Left lung (tissue), 10 donors: Measurements from ENCODE around the gene RAC2. TPM values are rescaled to one million over a fixed set of nuclear protein-coding genes. Genes with fewer than 3 reads are reported as not detected.
A peak's percentile ranks its signal among the peaks of the same experiment; 100 is the strongest.

Experiments used
- ATAC-seq: fragments of 200-7000 bp; cut with Tn5 transposase; one replicate; pipeline ENCODE4 v1.9.1; 2020; ENCODE audit warnings: moderate library complexity
- DNase-seq, 4 donors: peaks; one replicate each; pipeline ENCODE4 v3.0.0-alpha.2; 2013 to 2020
- H3K27ac ChIP-seq, 2 donors: fragments of 200-600 bp; sonication (generic) in 1 of 2; one replicate each; pipeline versions ENCODE4 v1.5.0 to v1.8.0; 2020 to 2021
- H3K27me3 ChIP-seq, 2 donors: fragments of 200-600 bp; sonication (generic) in 1 of 2; one replicate each; pipeline versions ENCODE4 v1.5.0 to v1.8.0; 2020 to 2021
- H3K36me3 ChIP-seq, 2 donors: fragments of 200-600 bp; sonication (generic) in 1 of 2; one replicate each; pipeline versions ENCODE4 v1.5.0 to v1.8.0; 2020 to 2021
- H3K4me1 ChIP-seq, 2 donors: fragments of 200-600 bp; one replicate each; pipeline ENCODE4 v1.8.0; 2021
- H3K4me3 ChIP-seq, 2 donors: fragments of 200-600 bp; sonication (generic) in 1 of 2; one replicate each; pipeline versions ENCODE4 v1.5.0 to v1.8.0; 2020 to 2021; ENCODE audit warnings: mild to moderate bottlenecking in 1 of 2
- H3K9me3 ChIP-seq, 2 donors: fragments of 200-600 bp; sonication (generic) in 1 of 2; one replicate each; pipeline versions ENCODE4 v1.5.0 to v1.8.0; 2020 to 2021
- CTCF ChIP-seq, 2 donors: fragments of 200-600 bp; sonication (generic) in 1 of 2; IDR thresholded peaks; one replicate each; pipeline versions ENCODE4 v1.5.0 to v1.8.0; 2021; ENCODE audit warnings: antibody characterized with exemption in 2 of 2
- intact Hi-C, 2 donors: fragments of 100-400 bp; cut with DNase I; formaldehyde crosslinking; loops; one replicate each; pipeline versions ENCODE4 v1.11.2 to v1.14.2; 2022
- polyA plus RNA-seq, 6 donors: library from polyadenylated mRNA; unstranded; fragments of 120-200 nt; gene quantifications; one replicate each; pipeline ENCODE4 v1.2.1, GENCODE V29; 2013; ENCODE audit not compliant: insufficient read length in 6 of 6
- total RNA-seq, 2 donors: library from RNA; stranded (reverse); fragmentation: NEBNext Ultra II Directional; extraction: Animal tissue kit (Norgen Biotek cat#: 25700); gene quantifications; one replicate each; pipeline ENCODE4 v1.2.1, GENCODE V29; 2021
- donor health status: DM: no; HTN: yes; CAD: no.
- donor health status: DM: no; HTN: no; CAD: no.

RAC2 gene
- total and polyA plus RNA-seq, 8 donors: 6.7 to 77.2 (median 10.1) TPM

GRCh38 chr22:37208401-37209139 lies 35.5 kb downstream of the RAC2 start:
- no peak for DNase-seq
- Histone ChIP-seq H3K27ac (no peak overlapping the region), H3K27me3 (peaks cover 0 to 16% of the 10 kb centered on the region in 2 donors), H3K4me1 (no peaks in the 10 kb centered on the region), H3K9me3 (no peaks in the 10 kb centered on the region), H3K4me3 (no peak overlapping the region), H3K36me3 (no peaks in the 10 kb centered on the region)
- intact Hi-C loops: loop anchor here in 1 of 2 donors (10.0 kb wide), 1 partner anchor 134 kb away; no protein-coding TSS in a partner anchor
- ATAC-seq: no peak
- TF ChIP-seq CTCF (IDR thresholded peaks at IDR 0.05): no peak

- Histone ChIP-seq H3K4me3 (no peak overlapping the region), H3K27ac (no peak overlapping the region), H3K4me1 (no peaks in the 10 kb centered on the region), H3K9me3 (no peaks in the 10 kb centered on the region), H3K27me3 (peaks cover 0 to 16% of the 10 kb centered on the region in 2 donors), H3K36me3 (no peaks in the 10 kb centered on the region)
- no peak for TF ChIP-seq CTCF (IDR thresholded peaks at IDR 0.05)
- no peak for DNase-seq
- intact Hi-C loops: loop anchor here in 1 of 2 donors (10.0 kb wide), 1 partner anchor 133 kb away; no protein-coding TSS in a partner anchor
- ATAC-seq: no peak
Observed at GRCh38 chr22:37207981-37208380, 36.1 kb downstream of the RAC2 start.

GRCh38 chr22:37206841-37207821 lies 36.9 kb downstream of the RAC2 start:
- H3K36me3 ChIP-seq: no peaks in the 10 kb centered on the region
- no peaks in the 10 kb centered on the region for H3K9me3 ChIP-seq
- no peaks in the 10 kb centered on the region for H3K4me1 ChIP-seq
- peak in 1 of 4 donors; percentile 31 for DNase-seq
- H3K27me3 ChIP-seq: peaks cover 0 to 16% of the 10 kb centered on the region in 2 donors
- no peak overlapping the region for H3K27ac ChIP-seq
- H3K4me3 ChIP-seq: no peak overlapping the region
- TF ChIP-seq CTCF (IDR thresholded peaks at IDR 0.05): no peak
- intact Hi-C loops: loop anchor here in 1 of 2 donors (10.0 kb wide), 1 partner anchor 132 kb away; no protein-coding TSS in a partner anchor
- no peak for ATAC-seq

GRCh38 chr22:37206118-37206840 lies 37.8 kb downstream of the RAC2 start:
- Histone ChIP-seq H3K9me3 (no peaks in the 10 kb centered on the region), H3K36me3 (no peaks in the 10 kb centered on the region), H3K4me1 (no peaks in the 10 kb centered on the region), H3K27ac (no peak overlapping the region), H3K4me3 (no peak overlapping the region), H3K27me3 (peaks cover 0 to 9% of the 10 kb centered on the region in 2 donors)
- ATAC-seq: no peak
- TF ChIP-seq CTCF (IDR thresholded peaks at IDR 0.05): no peak
- intact Hi-C loops: loop anchor here in 1 of 2 donors (10.0 kb wide), 1 partner anchor 131 kb away; no protein-coding TSS in a partner anchor
- no peak for DNase-seq
